Globus pallidus (tissue), 1 donor: Measurements from ENCODE around the gene VASH1.

Experiments used
- DNase-seq: peaks from one replicate; pipeline ENCODE4 v3.0.0-alpha.2; 2015; ENCODE audit warnings: low spot score

VASH1 gene

DNA sequence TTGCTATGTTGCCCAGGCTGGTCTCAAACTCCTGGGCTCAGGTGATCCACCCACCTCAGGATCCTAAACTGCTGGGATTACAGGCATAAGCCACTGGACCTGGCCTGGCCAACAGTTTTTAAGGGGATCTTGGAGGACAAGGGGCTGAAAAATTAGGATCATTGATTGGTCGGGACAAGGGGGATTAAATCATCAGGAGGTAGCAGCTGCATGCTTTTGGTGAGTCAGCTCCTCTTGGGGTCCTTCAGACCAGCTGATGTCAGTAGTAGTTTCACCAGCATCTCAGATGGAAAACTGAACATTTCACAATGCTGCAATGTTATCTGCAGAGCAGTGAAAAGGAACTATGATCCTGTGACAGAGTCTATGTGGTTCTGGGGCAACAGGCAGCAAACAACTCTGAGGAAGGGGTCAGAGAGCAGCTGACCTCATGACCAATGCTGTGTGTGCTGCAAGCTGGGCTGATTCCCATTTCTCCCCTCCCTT, 71.3 kb downstream of the VASH1 start:
- no peak for DNase-seq
